K562 (cell line): ENCODE data around the gene CNTRL. TPM values are rescaled to one million over a fixed set of nuclear protein-coding genes. Genes with fewer than 3 reads are reported as not detected.
A peak's percentile ranks its signal among the peaks of the same experiment; 100 is the strongest.

ENCODE experiments used
- CC2D1A ChIP-seq: fragments of 450-650 bp; IDR thresholded peaks from 2 replicates; pipeline ENCODE4 v1.6.1; 2017; ENCODE audit warnings: mild to moderate bottlenecking
- FOXK1 ChIP-seq: sonication (generic); formaldehyde crosslinking; IDR thresholded peaks from 2 replicates; pipeline ENCODE4 v1.8.0; 2022; ENCODE audit warnings: missing genetic modification reagents, mild to moderate bottlenecking, borderline replicate concordance
- GABPB1 ChIP-seq: sonication (generic); formaldehyde crosslinking; IDR thresholded peaks from 2 replicates; pipeline ENCODE4 v1.8.0; 2022; ENCODE audit warnings: mild to moderate bottlenecking, missing genetic modification reagents
- HDAC6 ChIP-seq: IDR thresholded peaks from 2 replicates; pipeline ENCODE4 v1.6.1; 2012; ENCODE audit warnings: low read depth, mild to moderate bottlenecking, control low read depth, inconsistent platforms, low read length, moderate library complexity
- KLF1 ChIP-seq: fragments of 450-650 bp; IDR thresholded peaks from 2 replicates; pipeline ENCODE4 v1.6.1; 2016; ENCODE audit warnings: missing genetic modification characterization, missing compliant biosample characterization
- PHTF2 ChIP-seq: fragments of 250-450 bp; sonication (Bioruptor Pico); IDR thresholded peaks from 2 replicates; pipeline ENCODE4 v1.5.0; 2021; ENCODE audit warnings: mild to moderate bottlenecking
- TAF15 ChIP-seq: fragments of 200-400 bp; formaldehyde crosslinking; IDR thresholded peaks from 2 replicates; pipeline ENCODE4 v1.6.1; 2017; ENCODE audit warnings: mild to moderate bottlenecking, low read depth, low read length, moderate library complexity
- THRAP3 ChIP-seq: fragments of 450-650 bp; IDR thresholded peaks from 2 replicates; pipeline ENCODE4 v1.6.1; 2016; ENCODE audit warnings: mild to moderate bottlenecking, inconsistent platforms, borderline replicate concordance
- TSC22D4 ChIP-seq: fragments of 450-650 bp; IDR thresholded peaks from 2 replicates; pipeline ENCODE4 v1.6.1; 2016; ENCODE audit warnings: missing genetic modification characterization, missing biosample characterization, control low read depth
- ZNF134 ChIP-seq: fragments of 250-450 bp; sonication (Bioruptor Pico); conservative IDR thresholded peaks from 2 replicates; pipeline ENCODE4 v1.4.0; 2020
- ZNF324 ChIP-seq: fragments of 250-450 bp; sonication (Bioruptor Pico); IDR thresholded peaks from 2 replicates; pipeline ENCODE4 v1.4.0; 2020; ENCODE audit warnings: mild to moderate bottlenecking
- polyA plus RNA-seq, 8 experiments: library from polyadenylated mRNA; depleted of rRNA in 4 of 8; stranded (reverse) in 5 of 8; unstranded in 3 of 8; fragments of >200 nt; fragmentation: Nextera tagmentation in 2 of 8; fragmentation: Illumina TruSeq in 1 of 8; extraction: Ambion mirVana in 2 of 8; extraction: Trizol in 1 of 8; gene quantifications; 2 replicates each; pipeline versions ENCODE4 v1.2.1 to v1.2.3, GENCODE V29; 2011 to 2014; ENCODE audit warnings: inconsistent platforms in 1 of 8, missing spikeins in 1 of 8
- total RNA-seq, 7 experiments: library from RNA; depleted of rRNA in 6 of 7; stranded (reverse); fragments of >200 nt in 6 of 7; fragmentation: Illumina TruSeq in 2 of 7; extraction: Trizol in 2 of 7; gene quantifications; 2 replicates each; pipeline versions ENCODE4 v1.2.1 to v1.2.3, GENCODE V29; 2011 to 2021; ENCODE audit warnings: low replicate concordance in 1 of 7
- TF ChIP-seq, protein P1 (sequence below): fragments of 450-650 bp; IDR thresholded peaks from 2 replicates; pipeline ENCODE4 v1.6.1; 2016; ENCODE audit warnings: low read depth
- TF ChIP-seq, protein P2 (sequence below): fragments of 250-450 bp; sonication (Bioruptor Pico); IDR thresholded peaks from 2 replicates; pipeline ENCODE4 v1.6.1; 2021; ENCODE audit warnings: mild to moderate bottlenecking
- TF ChIP-seq, protein P3 (sequence below): sonication (generic); IDR thresholded peaks from 2 replicates; pipeline ENCODE4 v1.6.1; 2016
- TF ChIP-seq, protein P4 (sequence below): fragments of 250-450 bp; sonication (Bioruptor Pico); IDR thresholded peaks from 2 replicates; pipeline ENCODE4 v1.8.0; 2022; ENCODE audit warnings: inconsistent platforms
- TF ChIP-seq, protein P5 (sequence below): fragments of 250-450 bp; sonication (Bioruptor Pico); IDR thresholded peaks from 2 replicates; pipeline ENCODE4 v1.5.0; 2021; ENCODE audit warnings: mild to moderate bottlenecking, borderline replicate concordance

Gene CNTRL
- total and polyA plus RNA-seq, 9 of the 15 experiments (the other 6 are each of a cell fraction or from before 2014, with no cell fraction given), result 9.2 to 28.9 (median 20.5) TPM

DNA sequence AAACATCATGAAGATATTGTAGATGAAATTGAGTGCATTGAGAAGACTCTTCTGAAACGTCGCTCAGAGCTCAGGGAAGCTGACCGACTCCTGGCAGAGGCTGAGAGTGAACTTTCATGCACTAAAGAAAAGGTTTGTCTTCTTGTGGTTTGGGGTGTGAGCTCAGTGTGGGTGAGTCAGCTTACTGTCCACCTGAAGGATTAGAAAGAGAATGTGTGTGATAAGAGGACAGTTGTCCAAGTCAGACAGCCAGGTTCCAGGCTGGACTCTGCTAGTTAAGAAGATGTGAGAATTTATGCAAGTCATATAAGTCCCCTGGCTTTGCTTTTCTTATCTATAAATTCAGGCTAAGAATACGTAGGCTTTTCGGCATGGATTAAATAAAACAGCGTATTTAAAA lies 80.0 kb downstream of the CNTRL start (continued):
- TF ChIP-seq, protein P1, sequence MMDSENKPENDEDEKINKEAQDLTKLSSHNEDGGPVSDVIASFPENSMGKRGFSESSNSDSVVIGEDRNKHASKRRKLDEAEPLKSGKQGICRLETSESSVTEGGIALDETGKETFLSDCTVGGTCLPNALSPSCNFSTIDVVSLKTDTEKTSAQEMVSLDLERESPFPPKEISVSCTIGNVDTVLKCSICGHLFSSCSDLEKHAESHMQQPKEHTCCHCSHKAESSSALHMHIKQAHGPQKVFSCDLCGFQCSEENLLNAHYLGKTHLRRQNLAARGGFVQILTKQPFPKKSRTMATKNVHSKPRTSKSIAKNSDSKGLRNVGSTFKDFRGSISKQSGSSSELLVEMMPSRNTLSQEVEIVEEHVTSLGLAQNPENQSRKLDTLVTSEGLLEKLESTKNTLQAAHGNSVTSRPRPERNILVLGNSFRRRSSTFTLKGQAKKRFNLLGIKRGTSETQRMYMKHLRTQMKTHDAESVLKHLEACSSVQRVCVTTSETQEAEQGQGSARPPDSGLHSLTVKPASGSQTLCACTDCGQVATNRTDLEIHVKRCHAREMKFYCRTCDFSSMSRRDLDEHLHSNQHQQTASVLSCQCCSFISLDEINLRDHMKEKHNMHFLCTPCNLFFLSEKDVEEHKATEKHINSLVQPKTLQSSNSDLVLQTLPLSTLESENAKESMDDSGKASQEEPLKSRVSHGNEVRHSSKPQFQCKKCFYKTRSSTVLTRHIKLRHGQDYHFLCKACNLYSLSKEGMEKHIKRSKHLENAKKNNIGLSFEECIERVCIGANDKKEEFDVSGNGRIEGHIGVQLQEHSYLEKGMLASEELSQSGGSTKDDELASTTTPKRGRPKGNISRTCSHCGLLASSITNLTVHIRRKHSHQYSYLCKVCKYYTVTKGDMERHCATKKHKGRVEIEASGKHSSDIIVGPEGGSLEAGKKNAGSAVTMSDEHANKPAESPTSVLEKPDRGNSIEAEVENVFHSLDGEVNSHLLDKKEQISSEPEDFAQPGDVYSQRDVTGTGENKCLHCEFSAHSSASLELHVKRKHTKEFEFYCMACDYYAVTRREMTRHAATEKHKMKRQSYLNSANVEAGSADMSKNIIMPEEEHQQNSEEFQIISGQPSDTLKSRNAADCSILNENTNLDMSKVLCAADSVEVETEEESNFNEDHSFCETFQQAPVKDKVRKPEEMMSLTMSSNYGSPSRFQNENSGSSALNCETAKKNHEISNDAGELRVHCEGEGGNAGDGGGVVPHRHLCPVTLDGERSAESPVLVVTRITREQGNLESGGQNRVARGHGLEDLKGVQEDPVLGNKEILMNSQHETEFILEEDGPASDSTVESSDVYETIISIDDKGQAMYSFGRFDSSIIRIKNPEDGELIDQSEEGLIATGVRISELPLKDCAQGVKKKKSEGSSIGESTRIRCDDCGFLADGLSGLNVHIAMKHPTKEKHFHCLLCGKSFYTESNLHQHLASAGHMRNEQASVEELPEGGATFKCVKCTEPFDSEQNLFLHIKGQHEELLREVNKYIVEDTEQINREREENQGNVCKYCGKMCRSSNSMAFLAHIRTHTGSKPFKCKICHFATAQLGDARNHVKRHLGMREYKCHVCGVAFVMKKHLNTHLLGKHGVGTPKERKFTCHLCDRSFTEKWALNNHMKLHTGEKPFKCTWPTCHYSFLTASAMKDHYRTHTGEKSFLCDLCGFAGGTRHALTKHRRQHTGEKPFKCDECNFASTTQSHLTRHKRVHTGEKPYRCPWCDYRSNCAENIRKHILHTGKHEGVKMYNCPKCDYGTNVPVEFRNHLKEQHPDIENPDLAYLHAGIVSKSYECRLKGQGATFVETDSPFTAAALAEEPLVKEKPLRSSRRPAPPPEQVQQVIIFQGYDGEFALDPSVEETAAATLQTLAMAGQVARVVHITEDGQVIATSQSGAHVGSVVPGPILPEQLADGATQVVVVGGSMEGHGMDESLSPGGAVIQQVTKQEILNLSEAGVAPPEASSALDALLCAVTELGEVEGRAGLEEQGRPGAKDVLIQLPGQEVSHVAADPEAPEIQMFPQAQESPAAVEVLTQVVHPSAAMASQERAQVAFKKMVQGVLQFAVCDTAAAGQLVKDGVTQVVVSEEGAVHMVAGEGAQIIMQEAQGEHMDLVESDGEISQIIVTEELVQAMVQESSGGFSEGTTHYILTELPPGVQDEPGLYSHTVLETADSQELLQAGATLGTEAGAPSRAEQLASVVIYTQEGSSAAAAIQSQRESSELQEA, result no peak
- TF ChIP-seq TAF15 (no peak), THRAP3 (no peak), ZNF324 (no peak), HDAC6 (no peak), ZNF134 (CRISPR knock-in tag) (no peak), CC2D1A (no peak; the same call in 1 of the 2 replicates), KLF1 (no peak), FOXK1 (CRISPR knock-in tag) (no peak), GABPB1 (CRISPR knock-in tag) (no peak), TSC22D4 (no peak), PHTF2 (CRISPR knock-in tag) (no peak)
- TF ChIP-seq, protein P2, sequence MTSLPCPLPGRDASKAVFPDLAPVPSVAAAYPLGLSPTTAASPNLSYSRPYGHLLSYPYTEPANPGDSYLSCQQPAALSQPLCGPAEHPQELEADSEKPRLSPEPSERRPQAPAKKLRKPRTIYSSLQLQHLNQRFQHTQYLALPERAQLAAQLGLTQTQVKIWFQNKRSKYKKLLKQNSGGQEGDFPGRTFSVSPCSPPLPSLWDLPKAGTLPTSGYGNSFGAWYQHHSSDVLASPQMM, result no peak
- TF ChIP-seq, protein P3, sequence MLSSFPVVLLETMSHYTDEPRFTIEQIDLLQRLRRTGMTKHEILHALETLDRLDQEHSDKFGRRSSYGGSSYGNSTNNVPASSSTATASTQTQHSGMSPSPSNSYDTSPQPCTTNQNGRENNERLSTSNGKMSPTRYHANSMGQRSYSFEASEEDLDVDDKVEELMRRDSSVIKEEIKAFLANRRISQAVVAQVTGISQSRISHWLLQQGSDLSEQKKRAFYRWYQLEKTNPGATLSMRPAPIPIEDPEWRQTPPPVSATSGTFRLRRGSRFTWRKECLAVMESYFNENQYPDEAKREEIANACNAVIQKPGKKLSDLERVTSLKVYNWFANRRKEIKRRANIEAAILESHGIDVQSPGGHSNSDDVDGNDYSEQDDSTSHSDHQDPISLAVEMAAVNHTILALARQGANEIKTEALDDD, result peak; percentile 99
- TF ChIP-seq, protein P4, sequence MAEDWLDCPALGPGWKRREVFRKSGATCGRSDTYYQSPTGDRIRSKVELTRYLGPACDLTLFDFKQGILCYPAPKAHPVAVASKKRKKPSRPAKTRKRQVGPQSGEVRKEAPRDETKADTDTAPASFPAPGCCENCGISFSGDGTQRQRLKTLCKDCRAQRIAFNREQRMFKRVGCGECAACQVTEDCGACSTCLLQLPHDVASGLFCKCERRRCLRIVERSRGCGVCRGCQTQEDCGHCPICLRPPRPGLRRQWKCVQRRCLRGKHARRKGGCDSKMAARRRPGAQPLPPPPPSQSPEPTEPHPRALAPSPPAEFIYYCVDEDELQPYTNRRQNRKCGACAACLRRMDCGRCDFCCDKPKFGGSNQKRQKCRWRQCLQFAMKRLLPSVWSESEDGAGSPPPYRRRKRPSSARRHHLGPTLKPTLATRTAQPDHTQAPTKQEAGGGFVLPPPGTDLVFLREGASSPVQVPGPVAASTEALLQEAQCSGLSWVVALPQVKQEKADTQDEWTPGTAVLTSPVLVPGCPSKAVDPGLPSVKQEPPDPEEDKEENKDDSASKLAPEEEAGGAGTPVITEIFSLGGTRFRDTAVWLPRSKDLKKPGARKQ, result no peak
- TF ChIP-seq, protein P5, sequence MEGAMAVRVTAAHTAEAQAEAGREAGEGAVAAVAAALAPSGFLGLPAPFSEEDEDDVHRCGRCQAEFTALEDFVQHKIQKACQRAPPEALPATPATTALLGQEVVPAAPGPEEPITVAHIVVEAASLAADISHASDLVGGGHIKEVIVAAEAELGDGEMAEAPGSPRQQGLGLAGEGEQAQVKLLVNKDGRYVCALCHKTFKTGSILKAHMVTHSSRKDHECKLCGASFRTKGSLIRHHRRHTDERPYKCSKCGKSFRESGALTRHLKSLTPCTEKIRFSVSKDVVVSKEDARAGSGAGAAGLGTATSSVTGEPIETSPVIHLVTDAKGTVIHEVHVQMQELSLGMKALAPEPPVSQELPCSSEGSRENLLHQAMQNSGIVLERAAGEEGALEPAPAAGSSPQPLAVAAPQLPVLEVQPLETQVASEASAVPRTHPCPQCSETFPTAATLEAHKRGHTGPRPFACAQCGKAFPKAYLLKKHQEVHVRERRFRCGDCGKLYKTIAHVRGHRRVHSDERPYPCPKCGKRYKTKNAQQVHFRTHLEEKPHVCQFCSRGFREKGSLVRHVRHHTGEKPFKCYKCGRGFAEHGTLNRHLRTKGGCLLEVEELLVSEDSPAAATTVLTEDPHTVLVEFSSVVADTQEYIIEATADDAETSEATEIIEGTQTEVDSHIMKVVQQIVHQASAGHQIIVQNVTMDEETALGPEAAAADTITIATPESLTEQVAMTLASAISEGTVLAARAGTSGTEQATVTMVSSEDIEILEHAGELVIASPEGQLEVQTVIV (CRISPR knock-in tag), result no peak
